ENCODE measurements around the gene RALGDS. TPM values are rescaled to one million over a fixed set of nuclear protein-coding genes. Genes with fewer than 3 reads are reported as not detected.
"Not testable (repeated sequence)": the region's sequence is repeated elsewhere in the genome, so short reads cannot be mapped to it uniquely, and the experiment has no call there.

Gene RALGDS
- total and polyA plus RNA-seq, 2 donors (not counting 1 experiment from before 2014, with no cell fraction given), result 62.4 to 88.0 TPM

DNA sequence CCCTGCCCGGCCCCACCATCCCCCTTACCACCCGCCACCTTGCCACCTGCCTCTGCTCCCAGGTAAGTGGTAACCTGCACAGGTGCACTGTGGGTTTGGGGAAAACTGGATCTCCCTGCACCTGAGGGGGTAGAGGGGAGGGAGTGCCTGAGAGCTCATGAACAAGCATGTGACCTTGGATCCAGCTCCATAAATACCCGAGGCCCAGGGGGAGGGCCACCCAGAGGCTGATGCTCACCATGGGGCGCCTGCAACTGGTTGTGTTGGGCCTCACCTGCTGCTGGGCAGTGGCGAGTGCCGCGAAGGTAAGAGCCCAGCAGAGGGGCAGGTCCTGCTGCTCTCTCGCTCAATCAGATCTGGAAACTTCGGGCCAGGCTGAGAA is 59.3 kb downstream of the RALGDS start, which contains the start of gene CEL:
Gene CEL (plus strand): TSS at position 218 of the 382 bp plus-strand sequence. CDS start 22 bp downstream, at position 240.
- H3K36me3 ChIP-seq (replicated peaks in 1 of 2; ENCODE audit: control extremely low read depth in 1 of 2, control insufficient read depth in 1 of 2, extremely low read depth in 1 of 2, insufficient read depth in 2 of 2, low read length in 1 of 2); H2AFZ ChIP-seq (ENCODE audit: insufficient read depth, low read depth, low read length, poor library complexity, severe bottlenecking); H3K27ac Mint-ChIP-seq; H3K4me3 ChIP-seq (ENCODE audit: control extremely low read depth in 1 of 5, extremely low read depth in 1 of 5, insufficient read depth in 1 of 5, low read depth in 2 of 5, low read length in 4 of 5); H3K9me3 Mint-ChIP-seq (ENCODE audit: insufficient read depth); DNase-seq; H3K27me3 ChIP-seq (replicated peaks in 1 of 4; ENCODE audit: control extremely low read depth in 1 of 4, control insufficient read depth in 3 of 4, insufficient read depth in 4 of 4, low read length in 3 of 4); H3K27ac ChIP-seq (ENCODE audit: low read length in 2 of 2); H3K9ac ChIP-seq (ENCODE audit: low read length); CTCF ChIA-PET; H3K79me2 ChIP-seq (ENCODE audit: control insufficient read depth, insufficient read depth, low read length); ATAC-seq (ENCODE audit: low read depth); POLR2A ChIA-PET; H4K20me1 ChIP-seq (ENCODE audit: control insufficient read depth, insufficient read depth, low read length, poor library complexity, severe bottlenecking); H3K4me2 ChIP-seq (replicated peaks; ENCODE audit: low read depth, low read length, poor library complexity, severe bottlenecking); H3K4me3 Mint-ChIP-seq; intact Hi-C loops (cut with micrococcal nuclease); H3K27me3 Mint-ChIP-seq; H3K9me3 ChIP-seq (ENCODE audit: control extremely low read depth in 1 of 3, control insufficient read depth in 2 of 3, insufficient read depth in 1 of 3, low read length in 2 of 3): not testable (repeated sequence)
- WGBS (ENCODE audit: insufficient coverage), result no CpG with 5 or more reads among the region's 9 CpGs
- H3K4me1 Mint-ChIP-seq, result peaks cover 18% of the 10 kb centered on the region
- peaks cover 9 to 26% of the 10 kb centered on the region in 2 donors for H3K4me1 ChIP-seq (ENCODE audit: control insufficient read depth in 2 of 2, insufficient read depth in 2 of 2, low read length in 2 of 2)

DNA sequence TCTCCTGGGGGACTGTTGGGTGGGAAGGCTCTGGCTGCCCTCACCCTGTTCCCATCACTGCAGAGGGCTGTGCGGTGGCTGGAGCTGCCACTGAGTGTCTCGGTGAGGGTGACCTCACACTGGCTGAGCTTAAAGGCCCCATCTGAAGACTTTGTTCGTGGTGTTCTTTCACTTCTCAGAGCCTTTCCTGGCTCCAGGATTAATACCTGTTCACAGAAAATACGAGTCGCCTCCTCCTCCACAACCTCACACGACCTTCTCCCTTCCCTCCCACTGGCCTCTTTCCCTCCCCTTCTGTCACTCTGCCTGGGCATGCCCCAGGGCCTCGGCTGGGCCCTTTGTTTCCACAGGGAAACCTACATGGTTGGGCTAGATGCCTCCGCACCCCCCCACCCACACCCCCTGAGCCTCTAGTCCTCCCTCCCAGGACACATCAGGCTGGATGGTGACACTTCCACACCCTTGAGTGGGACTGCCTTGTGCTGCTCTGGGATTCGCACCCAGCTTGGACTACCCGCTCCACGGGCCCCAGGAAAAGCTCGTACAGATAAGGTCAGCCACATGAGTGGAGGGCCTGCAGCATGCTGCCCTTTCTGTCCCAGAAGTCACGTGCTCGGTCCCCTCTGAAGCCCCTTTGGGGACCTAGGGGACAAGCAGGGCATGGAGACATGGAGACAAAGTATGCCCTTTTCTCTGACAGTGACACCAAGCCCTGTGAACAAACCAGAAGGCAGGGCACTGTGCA is 59.8 kb downstream of the RALGDS start:
- H3K4me3 Mint-ChIP-seq; H3K9me3 Mint-ChIP-seq (ENCODE audit: insufficient read depth); ATAC-seq (ENCODE audit: low read depth); DNase-seq; H3K9me3 ChIP-seq (ENCODE audit: control extremely low read depth in 1 of 3, control insufficient read depth in 2 of 3, insufficient read depth in 1 of 3, low read length in 2 of 3); H3K27me3 Mint-ChIP-seq; H2AFZ ChIP-seq (ENCODE audit: insufficient read depth, low read depth, low read length, poor library complexity, severe bottlenecking); H4K20me1 ChIP-seq (ENCODE audit: control insufficient read depth, insufficient read depth, low read length, poor library complexity, severe bottlenecking); CTCF ChIA-PET; H3K27me3 ChIP-seq (replicated peaks in 1 of 4; ENCODE audit: control extremely low read depth in 1 of 4, control insufficient read depth in 3 of 4, insufficient read depth in 4 of 4, low read length in 3 of 4); H3K4me2 ChIP-seq (replicated peaks; ENCODE audit: low read depth, low read length, poor library complexity, severe bottlenecking); H3K27ac Mint-ChIP-seq; H3K79me2 ChIP-seq (ENCODE audit: control insufficient read depth, insufficient read depth, low read length); H3K4me3 ChIP-seq (ENCODE audit: control extremely low read depth in 1 of 5, extremely low read depth in 1 of 5, insufficient read depth in 1 of 5, low read depth in 2 of 5, low read length in 4 of 5); H3K27ac ChIP-seq (ENCODE audit: low read length in 2 of 2); H3K9ac ChIP-seq (ENCODE audit: low read length); intact Hi-C loops (cut with micrococcal nuclease); POLR2A ChIA-PET; H3K36me3 ChIP-seq (replicated peaks in 1 of 2; ENCODE audit: control extremely low read depth in 1 of 2, control insufficient read depth in 1 of 2, extremely low read depth in 1 of 2, insufficient read depth in 2 of 2, low read length in 1 of 2): not testable (repeated sequence)
- peaks cover 19% of the 10 kb centered on the region for H3K4me1 Mint-ChIP-seq
- H3K4me1 ChIP-seq (ENCODE audit: control insufficient read depth in 2 of 2, insufficient read depth in 2 of 2, low read length in 2 of 2), result peaks cover 9 to 28% of the 10 kb centered on the region in 2 donors
- 50% methylated on average over 14 of the region's 14 CpGs for WGBS (ENCODE audit: insufficient coverage)
